ENCODE measurements around the gene TSKU. TPM values are rescaled to one million over a fixed set of nuclear protein-coding genes. Genes with fewer than 3 reads are reported as not detected.

The TSKU gene
- total RNA-seq, 2 experiments from 2014 or later, result 1.5 to 1.8 TPM

DNA sequence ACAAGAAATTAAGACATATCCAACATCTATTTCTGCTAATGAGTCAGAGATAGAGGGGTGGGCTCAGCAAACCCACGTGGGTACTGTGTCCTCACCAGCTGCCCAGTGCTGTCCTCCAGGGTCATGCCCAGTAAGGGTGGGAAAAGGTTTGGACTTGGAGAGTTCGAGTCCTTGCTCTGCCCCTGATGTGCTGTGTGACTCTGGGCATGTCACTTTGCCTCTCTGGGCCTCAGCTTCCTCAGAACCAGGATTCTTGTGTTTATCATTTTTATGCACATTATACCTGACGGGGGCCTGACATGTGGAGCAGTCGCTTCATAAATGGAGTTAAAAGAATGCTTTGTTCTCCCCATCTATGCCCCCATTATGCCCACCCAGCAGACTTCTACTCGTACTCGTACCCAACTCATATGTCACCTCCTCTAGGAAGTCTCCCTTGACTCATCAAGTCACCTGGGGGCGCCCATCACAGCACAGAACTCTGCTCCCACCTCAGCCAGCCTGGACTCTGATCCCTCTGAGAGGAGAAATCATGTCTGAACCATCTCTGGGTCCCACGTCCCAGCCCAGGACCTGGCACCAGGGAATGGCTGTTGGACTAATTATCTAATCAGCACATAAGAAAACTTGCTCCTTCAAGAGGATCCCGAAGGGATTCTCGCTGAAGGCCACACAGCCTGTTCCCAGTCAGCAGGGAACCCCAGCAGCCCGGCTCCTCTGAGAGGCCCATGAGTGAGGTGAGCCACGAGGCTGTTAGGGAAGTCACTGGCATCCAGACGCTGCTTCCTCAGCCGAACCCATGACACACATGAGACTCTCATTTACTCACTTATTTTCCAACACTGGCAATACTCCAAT, 38.7 kb upstream of the TSKU start:
- ChIA-PET POLR2A (no interaction called here), CTCF (ENCODE audit: unreplicated experiment) (no interaction called here)
- H2AFZ ChIP-seq (ENCODE audit: low read length), result no peak overlapping the region
- H4K20me1 ChIP-seq (ENCODE audit: insufficient read depth, low read length), result no peaks in the 10 kb centered on the region
- TF ChIP-seq EZH2phosphoT487 (IDR thresholded peaks at IDR 0.05; ENCODE audit: borderline replicate concordance, low read depth, low read length), result no peak
- TF ChIP-seq, protein P1, sequence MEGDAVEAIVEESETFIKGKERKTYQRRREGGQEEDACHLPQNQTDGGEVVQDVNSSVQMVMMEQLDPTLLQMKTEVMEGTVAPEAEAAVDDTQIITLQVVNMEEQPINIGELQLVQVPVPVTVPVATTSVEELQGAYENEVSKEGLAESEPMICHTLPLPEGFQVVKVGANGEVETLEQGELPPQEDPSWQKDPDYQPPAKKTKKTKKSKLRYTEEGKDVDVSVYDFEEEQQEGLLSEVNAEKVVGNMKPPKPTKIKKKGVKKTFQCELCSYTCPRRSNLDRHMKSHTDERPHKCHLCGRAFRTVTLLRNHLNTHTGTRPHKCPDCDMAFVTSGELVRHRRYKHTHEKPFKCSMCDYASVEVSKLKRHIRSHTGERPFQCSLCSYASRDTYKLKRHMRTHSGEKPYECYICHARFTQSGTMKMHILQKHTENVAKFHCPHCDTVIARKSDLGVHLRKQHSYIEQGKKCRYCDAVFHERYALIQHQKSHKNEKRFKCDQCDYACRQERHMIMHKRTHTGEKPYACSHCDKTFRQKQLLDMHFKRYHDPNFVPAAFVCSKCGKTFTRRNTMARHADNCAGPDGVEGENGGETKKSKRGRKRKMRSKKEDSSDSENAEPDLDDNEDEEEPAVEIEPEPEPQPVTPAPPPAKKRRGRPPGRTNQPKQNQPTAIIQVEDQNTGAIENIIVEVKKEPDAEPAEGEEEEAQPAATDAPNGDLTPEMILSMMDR (conservative IDR thresholded peaks at IDR 0.05; ENCODE audit: low read length), result no peak
- H3K9me3 ChIP-seq (ENCODE audit: low read length), result no peaks in the 10 kb centered on the region
- no TSS peak for BruUV-seq (replicated peaks)
- H3K27ac ChIP-seq (ENCODE audit: low read depth, low read length, poor library complexity, severe bottlenecking), result no peak overlapping the region
- H3K9me2 ChIP-seq (ENCODE audit: insufficient read depth, low read length), result no peaks in the 10 kb centered on the region
- intact Hi-C loops (cut with micrococcal nuclease; ENCODE audit: unreplicated experiment), result no loop called here
- no peaks in the 10 kb centered on the region for H3K36me3 ChIP-seq (ENCODE audit: insufficient read depth, low read length)
- H3K4me1 ChIP-seq (ENCODE audit: insufficient read depth, low read length, poor library complexity, severe bottlenecking), result no peaks in the 10 kb centered on the region
- DNase-seq (ENCODE audit: low spot score), result no peak
- H3K4me2 ChIP-seq (ENCODE audit: low read length), result no peak overlapping the region
- H3K79me2 ChIP-seq (ENCODE audit: insufficient read depth, low read depth, low read length), result no peaks in the 10 kb centered on the region
- H3K4me3 ChIP-seq (ENCODE audit: low read depth, low read length, poor library complexity, severe bottlenecking), result no peak overlapping the region

DNA sequence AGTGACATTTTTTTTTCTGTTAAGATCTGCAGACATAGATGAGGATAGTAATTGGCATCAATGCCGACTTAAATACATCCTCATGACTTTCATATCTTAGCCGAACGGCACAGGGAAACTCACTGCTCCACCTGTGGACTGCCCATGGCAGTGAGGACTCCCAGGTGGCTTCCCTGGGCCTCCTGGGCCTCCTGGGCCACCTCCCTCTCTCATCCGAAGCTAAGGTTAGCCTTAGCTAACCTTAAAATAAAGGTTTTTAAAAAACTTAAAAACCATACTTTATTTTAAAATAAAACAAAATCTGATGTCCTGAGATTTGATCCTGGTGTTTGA, 38.1 kb upstream of the TSKU start:
- Histone ChIP-seq H3K36me3 (ENCODE audit: insufficient read depth, low read length) (no peaks in the 10 kb centered on the region), H3K27ac (ENCODE audit: low read depth, low read length, poor library complexity, severe bottlenecking) (no peak overlapping the region), H3K4me3 (ENCODE audit: low read depth, low read length, poor library complexity, severe bottlenecking) (no peak overlapping the region), H3K4me2 (ENCODE audit: low read length) (no peak overlapping the region), H4K20me1 (ENCODE audit: insufficient read depth, low read length) (no peaks in the 10 kb centered on the region), H3K4me1 (ENCODE audit: insufficient read depth, low read length, poor library complexity, severe bottlenecking) (no peaks in the 10 kb centered on the region), H3K79me2 (ENCODE audit: insufficient read depth, low read depth, low read length) (no peaks in the 10 kb centered on the region), H3K9me3 (ENCODE audit: low read length) (no peaks in the 10 kb centered on the region), H3K9me2 (ENCODE audit: insufficient read depth, low read length) (no peaks in the 10 kb centered on the region), H2AFZ (ENCODE audit: low read length) (no peak overlapping the region)
- POLR2A ChIA-PET, result interaction anchor here (0.6 kb wide), 1 partner anchor 254 kb away, joined by 3 read pairs; no protein-coding TSS in a partner anchor
- CTCF ChIA-PET (ENCODE audit: unreplicated experiment), result no interaction called here
- intact Hi-C loops (cut with micrococcal nuclease; ENCODE audit: unreplicated experiment), result no loop called here
- DNase-seq (ENCODE audit: low spot score), result no peak
- BruUV-seq (replicated peaks), result no TSS peak
- TF ChIP-seq EZH2phosphoT487 (IDR thresholded peaks at IDR 0.05; ENCODE audit: borderline replicate concordance, low read depth, low read length), result no peak
- TF ChIP-seq, protein P1 (conservative IDR thresholded peaks at IDR 0.05; ENCODE audit: low read length), result no peak

DNA sequence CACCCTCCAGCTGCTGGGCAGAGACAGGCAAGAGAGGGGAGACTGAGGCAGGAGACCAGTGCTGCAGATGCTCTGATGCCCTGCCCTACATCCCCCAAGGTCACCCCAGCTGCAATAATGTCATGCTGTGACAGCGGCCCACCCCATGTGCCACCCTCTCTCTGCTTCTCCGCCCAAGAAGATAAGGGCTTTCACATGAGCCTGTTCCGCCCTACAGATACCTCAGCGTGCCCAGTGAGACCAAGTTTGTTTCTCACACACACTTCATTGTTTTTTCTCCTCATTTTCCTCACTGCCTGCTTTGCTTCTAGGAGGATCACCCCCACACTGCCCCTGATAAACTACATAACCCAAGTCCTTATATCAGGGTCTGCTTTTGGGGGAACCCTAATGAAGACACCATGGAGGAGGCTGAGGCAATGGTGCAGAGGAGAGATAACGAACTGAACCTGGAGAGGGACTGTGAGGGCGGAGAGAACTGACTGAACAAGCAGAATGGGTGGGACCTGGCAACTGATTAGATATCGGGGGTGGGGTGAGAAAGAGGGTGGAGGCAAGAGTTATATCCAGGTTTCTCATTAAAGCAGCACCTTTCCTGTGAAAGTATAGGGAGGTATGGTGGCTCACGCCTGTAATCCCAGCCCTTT, 37.5 kb upstream of the TSKU start:
- DNase-seq (ENCODE audit: low spot score), result no peak
- no TSS peak for BruUV-seq (replicated peaks)
- Histone ChIP-seq H4K20me1 (ENCODE audit: insufficient read depth, low read length) (no peaks in the 10 kb centered on the region), H3K9me2 (ENCODE audit: insufficient read depth, low read length) (no peaks in the 10 kb centered on the region), H3K9me3 (ENCODE audit: low read length) (no peaks in the 10 kb centered on the region), H3K4me3 (ENCODE audit: low read depth, low read length, poor library complexity, severe bottlenecking) (no peak overlapping the region), H3K36me3 (ENCODE audit: insufficient read depth, low read length) (no peaks in the 10 kb centered on the region), H3K27ac (ENCODE audit: low read depth, low read length, poor library complexity, severe bottlenecking) (no peak overlapping the region), H3K79me2 (ENCODE audit: insufficient read depth, low read depth, low read length) (no peaks in the 10 kb centered on the region), H3K4me2 (ENCODE audit: low read length) (no peak overlapping the region), H2AFZ (ENCODE audit: low read length) (no peak overlapping the region), H3K4me1 (ENCODE audit: insufficient read depth, low read length, poor library complexity, severe bottlenecking) (no peaks in the 10 kb centered on the region)
- intact Hi-C loops (cut with micrococcal nuclease; ENCODE audit: unreplicated experiment), result no loop called here
- ChIA-PET CTCF (ENCODE audit: unreplicated experiment) (no interaction called here), POLR2A (interaction anchor here (0.6 kb wide), 2 partner anchors 37 to 255 kb away, joined by 3 read pairs; no protein-coding TSS in a partner anchor)
- TF ChIP-seq, protein P1 (conservative IDR thresholded peaks at IDR 0.05; ENCODE audit: low read length), result no peak
- no peak for TF ChIP-seq EZH2phosphoT487 (IDR thresholded peaks at IDR 0.05; ENCODE audit: borderline replicate concordance, low read depth, low read length)

Measured in OCI-LY7 (cell line).